Peyer's patch (tissue), 4 donors: ENCODE data around the gene COL16A1.

Source experiments
- CTCF ChIP-seq, 6 experiments: fragments of 450-650 bp in 4 of 6; fragments of 200-600 bp in 2 of 6; sonication (generic) in 1 of 6; IDR thresholded peaks; one replicate each; pipeline ENCODE4 v1.5.1; 2017 to 2019; ENCODE audit warnings: antibody characterized with exemption in 6 of 6, mild to moderate bottlenecking in 3 of 6, moderate library complexity in 1 of 6
- POLR2A ChIP-seq, 2 donors: fragments of 450-650 bp; IDR thresholded peaks; one replicate each; pipeline ENCODE4 v1.5.1; 2017; ENCODE audit warnings: antibody characterized with exemption in 2 of 2, mild to moderate bottlenecking in 2 of 2, moderate library complexity in 2 of 2

GRCh38 chr1:31657020-31657804, 46.6 kb downstream of the COL16A1 start:
- no peak for TF ChIP-seq CTCF (IDR thresholded peaks at IDR 0.05)
- no peak for TF ChIP-seq POLR2A (IDR thresholded peaks at IDR 0.05)
